HG03196 (cell line): Measurements from ENCODE around the gene KRT6A.

Experiments
- ATAC-seq: cut with Tn5 transposase; IDR thresholded peaks from one replicate; pipeline ENCODE4 v1.9.1; 2021; ENCODE audit not compliant: unreplicated experiment

The KRT6A gene

GRCh38 chr12:52524898-52525591 is 32.0 kb upstream of the KRT6A start:
- no peak for ATAC-seq

- ATAC-seq: no peak
These were observed 31.3 kb upstream of the KRT6A start for GRCh38 chr12:52524241-52524897.

GRCh38 chr12:52523824-52524223 is 30.8 kb upstream of the KRT6A start:
- ATAC-seq: no peak

- no peak for ATAC-seq
These were observed 29.4 kb upstream of the KRT6A start for GRCh38 chr12:52522346-52523011.

- no peak for ATAC-seq
These were observed 28.7 kb upstream of the KRT6A start for GRCh38 chr12:52521568-52522266.

- ATAC-seq: no peak
These were observed 28.1 kb upstream of the KRT6A start for GRCh38 chr12:52521175-52521567.

GRCh38 chr12:52519826-52520662 is 27.0 kb upstream of the KRT6A start, which contains the start of gene KRT5:
KRT5 (minus strand) TSS chr12:52520394; CDS start chr12:52520296, 98 bp downstream.
- ATAC-seq: no peak

GRCh38 chr12:52519387-52519703 is 26.3 kb upstream of the KRT6A start:
- ATAC-seq: no peak

- no peak for ATAC-seq
These were observed 25.7 kb upstream of the KRT6A start for GRCh38 chr12:52518574-52519386.

- ATAC-seq: no peak
These were observed 24.8 kb upstream of the KRT6A start for GRCh38 chr12:52517888-52518287.

GRCh38 chr12:52517005-52517835 is 24.2 kb upstream of the KRT6A start:
- no peak for ATAC-seq

- ATAC-seq: no peak
These were observed 23.1 kb upstream of the KRT6A start for GRCh38 chr12:52515927-52516831.

- no peak for ATAC-seq
These were observed 22.2 kb upstream of the KRT6A start for GRCh38 chr12:52515319-52515646.

GRCh38 chr12:52514471-52515318 is 21.6 kb upstream of the KRT6A start:
- no peak for ATAC-seq

- ATAC-seq: no peak
These were observed 20.7 kb upstream of the KRT6A start for GRCh38 chr12:52513736-52514135.

- ATAC-seq: no peak
These were observed 15.2 kb upstream of the KRT6A start for GRCh38 chr12:52508211-52508610.
